Neural cell (in vitro differentiated cells): ENCODE measurements around the gene LTBP1. TPM values are rescaled to one million over a fixed set of nuclear protein-coding genes. Genes with fewer than 3 reads are reported as not detected.

ENCODE experiments used
- H2AFZ ChIP-seq: fragments of 200-600, 300-800 bp; sonication (generic), shearing (Covaris generic); 2 replicates; pipeline ENCODE4 v1.6.0; 2014; ENCODE audit warnings: low read depth, mild to moderate bottlenecking, antibody characterized with exemption, low read length, moderate library complexity
- H3F3A ChIP-seq: fragments of 200-600 bp; shearing (Covaris generic); 2 replicates; pipeline ENCODE4 v1.6.1; 2016; ENCODE audit warnings: mild to moderate bottlenecking, moderate library complexity, mixed read lengths, antibody characterized with exemption, low read length; ENCODE audit not compliant: insufficient read depth, poor library complexity, severe bottlenecking
- H3K27ac ChIP-seq: fragments of 200-600, 300-800 bp; sonication (generic), shearing (Covaris generic); 2 replicates; pipeline ENCODE4 v1.5.1; 2014; ENCODE audit warnings: mild to moderate bottlenecking, low read length, moderate library complexity
- H3K27me3 ChIP-seq: fragments of 300-800, 200-600 bp; sonication (generic), shearing (Covaris generic); 2 replicates; pipeline ENCODE4 v1.6.0; 2014; ENCODE audit warnings: mild to moderate bottlenecking, low read depth, low read length, moderate library complexity; ENCODE audit not compliant: insufficient read depth
- H3K36me3 ChIP-seq: fragments of 300-800, 200-600 bp; sonication (generic), shearing (Covaris generic); 2 replicates; pipeline ENCODE4 v1.5.1; 2014; ENCODE audit warnings: mild to moderate bottlenecking, antibody characterized with exemption, low read length, moderate library complexity; ENCODE audit not compliant: insufficient read depth
- H3K4me2 ChIP-seq: fragments of 300-800, 200-600 bp; sonication (generic), shearing (Covaris generic); 2 replicates; pipeline ENCODE4 v1.6.0; 2014; ENCODE audit warnings: mild to moderate bottlenecking, low read length
- H3K4me3 ChIP-seq: fragments of 300-800, 200-600 bp; sonication (generic), shearing (Covaris generic); 2 replicates; pipeline ENCODE4 v1.5.1; 2014; ENCODE audit warnings: mild to moderate bottlenecking, low read length, moderate library complexity
- H3K79me2 ChIP-seq: fragments of 200-600 bp; shearing (Covaris generic); replicated peaks from 2 replicates; pipeline ENCODE4 v1.6.0; 2014; ENCODE audit warnings: mild to moderate bottlenecking, low read length, moderate library complexity; ENCODE audit not compliant: insufficient read depth
- H3K9ac ChIP-seq: fragments of 300-800, 200-600 bp; sonication (generic), shearing (Covaris generic); 2 replicates; pipeline ENCODE4 v1.6.1; 2016; ENCODE audit warnings: mild to moderate bottlenecking, low read length, mixed read lengths
- H3K9me2 ChIP-seq: fragments of 200-600 bp; shearing (Covaris generic); 2 replicates; pipeline ENCODE4 v1.6.1; 2016; ENCODE audit warnings: mild to moderate bottlenecking, low read length, mixed read lengths; ENCODE audit not compliant: insufficient read depth
- H3K9me3 ChIP-seq: fragments of 200-600, 300-800 bp; sonication (generic), shearing (Covaris generic); 2 replicates; pipeline ENCODE4 v1.6.1; 2016; ENCODE audit warnings: mild to moderate bottlenecking, mixed run types, low read length, moderate library complexity, mixed read lengths
- H4K20me1 ChIP-seq: fragments of 200-600 bp; shearing (Covaris generic); 2 replicates; pipeline ENCODE4 v1.6.1; 2016; ENCODE audit warnings: mild to moderate bottlenecking, mixed run types; ENCODE audit not compliant: insufficient read depth
- EP300 ChIP-seq: fragments of 450-650 bp; conservative IDR thresholded peaks from 2 replicates; pipeline ENCODE4 v1.6.1; 2014; ENCODE audit warnings: antibody characterized with exemption, mild to moderate bottlenecking, moderate library complexity; ENCODE audit not compliant: poor library complexity, severe bottlenecking
- EZH2 ChIP-seq: fragments of 200-600, 300-800 bp; shearing (Covaris generic), sonication (generic); IDR thresholded peaks from 2 replicates; pipeline ENCODE4 v1.6.1; 2014; ENCODE audit warnings: antibody characterized with exemption, low read length, borderline replicate concordance, mild to moderate bottlenecking; ENCODE audit not compliant: insufficient read depth, poor library complexity, severe bottlenecking
- MXI1 ChIP-seq: fragments of 450-650 bp; conservative IDR thresholded peaks from 2 replicates; pipeline ENCODE4 v1.6.1; 2014; ENCODE audit warnings: antibody characterized with exemption, mild to moderate bottlenecking; ENCODE audit not compliant: poor library complexity, severe bottlenecking
- POLR2AphosphoS5 ChIP-seq: IDR thresholded peaks from 2 replicates; pipeline ENCODE4 v1.6.1; 2012
- RAD21 ChIP-seq: fragments of 450-650 bp; conservative IDR thresholded peaks from 2 replicates; pipeline ENCODE4 v1.6.1; 2014; ENCODE audit warnings: antibody characterized with exemption, mild to moderate bottlenecking, moderate library complexity
- REST ChIP-seq: IDR thresholded peaks from 2 replicates; pipeline ENCODE4 v1.6.1; 2012; ENCODE audit warnings: borderline replicate concordance
- SMC3 ChIP-seq: fragments of 450-650 bp; conservative IDR thresholded peaks from 2 replicates; pipeline ENCODE4 v1.6.1; 2014; ENCODE audit warnings: antibody characterized with exemption, mild to moderate bottlenecking, moderate library complexity; ENCODE audit not compliant: poor library complexity
- TAF1 ChIP-seq: IDR thresholded peaks from 2 replicates; pipeline ENCODE4 v1.6.1; 2012; ENCODE audit warnings: low read depth
- polyA plus RNA-seq: library from polyadenylated mRNA; depleted of rRNA; stranded (reverse); fragments of >200 nt; gene quantifications from 2 replicates; pipeline ENCODE4 v1.2.3, GENCODE V29; 2014
- TF ChIP-seq, protein P1 (sequence below): fragments of 450-650 bp; IDR thresholded peaks from 2 replicates; pipeline ENCODE4 v1.5.1; 2014; ENCODE audit warnings: antibody characterized with exemption, mild to moderate bottlenecking, moderate library complexity; ENCODE audit not compliant: poor library complexity, severe bottlenecking

LTBP1 gene
- polyA plus RNA-seq, 1 donor from 2014 or later: 1.8 TPM

DNA sequence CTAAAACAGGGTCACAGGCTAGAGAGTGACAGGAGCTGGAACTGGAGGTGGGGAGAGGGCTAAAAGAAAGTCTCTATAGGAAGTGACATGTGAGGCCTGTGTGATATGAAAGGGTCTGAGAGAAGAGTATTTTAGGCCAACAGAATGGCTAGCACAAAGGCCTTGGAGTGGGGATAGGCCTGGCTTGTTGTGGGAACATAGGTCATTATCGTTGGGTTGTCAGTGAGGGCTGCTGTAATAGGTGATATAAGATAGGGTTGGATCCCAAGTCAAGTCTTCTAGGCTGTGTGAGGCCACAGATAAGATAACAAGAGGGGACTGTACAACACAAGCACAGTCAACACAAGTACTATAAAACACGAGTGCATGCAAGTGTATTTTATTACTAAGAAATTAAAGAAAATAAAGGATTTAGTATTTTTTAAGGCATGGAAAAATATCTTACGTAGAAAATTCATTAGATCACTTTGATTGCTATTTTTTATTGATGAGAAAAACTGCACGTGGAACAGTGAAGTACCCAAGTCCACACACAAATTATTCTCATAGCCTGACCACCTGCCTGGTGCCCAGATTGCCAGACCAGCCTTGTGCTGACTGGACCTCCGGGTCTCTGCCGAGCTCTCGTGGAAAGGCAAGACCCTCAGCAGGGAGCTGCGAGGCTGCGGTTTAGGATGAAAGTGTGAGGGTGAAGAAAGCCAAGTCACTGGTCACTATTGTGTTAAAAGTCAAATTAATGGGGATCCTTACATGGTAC is 14.1 kb downstream of the LTBP1 start:
- H3K4me3 ChIP-seq: no peak overlapping the region
- no peaks in the 10 kb centered on the region for H3K9me2 ChIP-seq
- no peaks in the 10 kb centered on the region for H4K20me1 ChIP-seq
- H3F3A ChIP-seq: no peaks in the 10 kb centered on the region
- no peak overlapping the region for H3K4me2 ChIP-seq
- H3K27me3 ChIP-seq: no peaks in the 10 kb centered on the region
- TF ChIP-seq EP300: no peak
- no peaks in the 10 kb centered on the region for H3K36me3 ChIP-seq
- H3K9ac ChIP-seq: no peak overlapping the region
- no peak overlapping the region for H2AFZ ChIP-seq
- H3K79me2 ChIP-seq: no peaks in the 10 kb centered on the region
- H3K27ac ChIP-seq: no peak overlapping the region
- no peaks in the 10 kb centered on the region for H3K9me3 ChIP-seq

DNA sequence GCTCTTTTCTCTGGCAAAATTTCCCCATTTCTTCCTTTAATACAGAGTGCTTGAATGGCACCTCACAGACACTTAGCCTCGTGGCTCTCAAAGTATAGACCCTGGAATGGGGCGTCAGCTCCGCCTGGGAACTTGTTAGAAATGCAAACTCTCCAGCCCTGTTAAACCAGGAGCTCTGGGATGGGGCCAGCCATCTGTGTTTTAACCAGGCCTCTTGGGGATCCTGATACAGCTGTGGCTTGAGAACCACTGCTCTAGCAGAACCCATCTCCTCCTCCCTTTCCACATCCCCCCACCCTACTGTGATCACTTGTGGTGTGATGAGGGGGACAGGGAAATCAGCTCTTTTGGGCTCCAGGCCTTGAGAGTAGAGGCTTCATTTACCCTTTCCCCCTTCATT is 15.9 kb downstream of the LTBP1 start:
- no peaks in the 10 kb centered on the region for H3K79me2 ChIP-seq
- no peaks in the 10 kb centered on the region for H4K20me1 ChIP-seq
- H3K4me3 ChIP-seq: no peak overlapping the region
- H3F3A ChIP-seq: no peaks in the 10 kb centered on the region
- H3K4me2 ChIP-seq: no peak overlapping the region
- no peaks in the 10 kb centered on the region for H3K36me3 ChIP-seq
- H3K9me2 ChIP-seq: no peaks in the 10 kb centered on the region
- no peak for TF ChIP-seq SMC3
- TF ChIP-seq MXI1: no peak
- no peak overlapping the region for H3K27ac ChIP-seq
- no peak overlapping the region for H3K9ac ChIP-seq
- H2AFZ ChIP-seq: no peak overlapping the region
- H3K27me3 ChIP-seq: no peaks in the 10 kb centered on the region
- H3K9me3 ChIP-seq: no peaks in the 10 kb centered on the region

DNA sequence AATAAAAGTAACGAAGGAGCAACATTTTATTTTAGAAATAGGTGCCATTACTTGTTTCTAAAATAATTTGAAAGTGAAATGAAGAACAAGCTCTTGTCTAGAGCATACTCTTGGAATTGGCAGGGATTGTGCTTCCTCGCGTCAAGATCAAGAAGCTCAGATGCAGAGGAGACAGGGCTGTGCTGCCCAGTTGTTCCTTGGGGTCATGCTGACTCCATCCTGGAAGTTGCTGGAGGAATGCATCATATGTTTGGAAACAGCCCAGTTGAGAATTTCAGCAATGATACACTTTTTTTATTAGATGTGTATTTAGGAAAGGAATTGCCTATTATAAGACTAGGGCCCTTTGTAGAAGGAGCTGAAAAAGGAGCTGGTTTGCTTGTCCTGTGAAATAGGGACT is 17.2 kb downstream of the LTBP1 start:
- Histone ChIP-seq H3K79me2 (no peaks in the 10 kb centered on the region), H3K9me2 (no peaks in the 10 kb centered on the region), H3K9ac (no peak overlapping the region), H4K20me1 (no peaks in the 10 kb centered on the region), H3K36me3 (no peaks in the 10 kb centered on the region), H3K27me3 (no peaks in the 10 kb centered on the region), H3K4me2 (no peak overlapping the region), H3K27ac (no peak overlapping the region), H3K4me3 (no peak overlapping the region), H2AFZ (no peak overlapping the region), H3K9me3 (no peaks in the 10 kb centered on the region), H3F3A (no peaks in the 10 kb centered on the region)
- TF ChIP-seq RAD21: no peak
- TF ChIP-seq MXI1: no peak

- TF ChIP-seq SMC3: no peak
- no peak for TF ChIP-seq POLR2AphosphoS5
- TF ChIP-seq TAF1: no peak
- TF ChIP-seq, protein P1, sequence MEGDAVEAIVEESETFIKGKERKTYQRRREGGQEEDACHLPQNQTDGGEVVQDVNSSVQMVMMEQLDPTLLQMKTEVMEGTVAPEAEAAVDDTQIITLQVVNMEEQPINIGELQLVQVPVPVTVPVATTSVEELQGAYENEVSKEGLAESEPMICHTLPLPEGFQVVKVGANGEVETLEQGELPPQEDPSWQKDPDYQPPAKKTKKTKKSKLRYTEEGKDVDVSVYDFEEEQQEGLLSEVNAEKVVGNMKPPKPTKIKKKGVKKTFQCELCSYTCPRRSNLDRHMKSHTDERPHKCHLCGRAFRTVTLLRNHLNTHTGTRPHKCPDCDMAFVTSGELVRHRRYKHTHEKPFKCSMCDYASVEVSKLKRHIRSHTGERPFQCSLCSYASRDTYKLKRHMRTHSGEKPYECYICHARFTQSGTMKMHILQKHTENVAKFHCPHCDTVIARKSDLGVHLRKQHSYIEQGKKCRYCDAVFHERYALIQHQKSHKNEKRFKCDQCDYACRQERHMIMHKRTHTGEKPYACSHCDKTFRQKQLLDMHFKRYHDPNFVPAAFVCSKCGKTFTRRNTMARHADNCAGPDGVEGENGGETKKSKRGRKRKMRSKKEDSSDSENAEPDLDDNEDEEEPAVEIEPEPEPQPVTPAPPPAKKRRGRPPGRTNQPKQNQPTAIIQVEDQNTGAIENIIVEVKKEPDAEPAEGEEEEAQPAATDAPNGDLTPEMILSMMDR: no peak
- no peak for TF ChIP-seq REST
- no peak for TF ChIP-seq RAD21
- TF ChIP-seq EZH2: no peak
- TF ChIP-seq EP300: no peak
- Histone ChIP-seq H2AFZ (no peak overlapping the region), H3K36me3 (no peaks in the 10 kb centered on the region), H4K20me1 (no peaks in the 10 kb centered on the region), H3K79me2 (no peaks in the 10 kb centered on the region), H3K4me3 (no peak overlapping the region), H3K9me3 (no peaks in the 10 kb centered on the region), H3F3A (no peaks in the 10 kb centered on the region), H3K27ac (no peak overlapping the region), H3K27me3 (no peaks in the 10 kb centered on the region), H3K9ac (no peak overlapping the region), H3K9me2 (no peaks in the 10 kb centered on the region), H3K4me2 (no peak overlapping the region)
Observed at GRCh38 chr2:32965523-32966171, 18.9 kb downstream of the LTBP1 start.
